Nephron (organoid): ENCODE data around the gene PHLDB2.
"Not testable (repeated sequence)": the region's sequence is repeated elsewhere in the genome, so short reads cannot be mapped to it uniquely, and the experiment has no call there.

Experiments used
- H3K27ac Mint-ChIP-seq, 3 experiments: 2 replicates each; pipeline ENCODE4 v1.8.0; 2020; ENCODE audit warnings: mixed read lengths in 3 of 3, mild to moderate bottlenecking in 2 of 3, moderate library complexity in 1 of 3
- H3K27me3 Mint-ChIP-seq: 2 replicates; pipeline ENCODE4 v1.8.0; 2021; ENCODE audit warnings: low read depth, mild to moderate bottlenecking, moderate library complexity, mixed read lengths
- H3K36me3 Mint-ChIP-seq: 2 replicates; pipeline ENCODE4 v1.8.0; 2020; ENCODE audit warnings: low read depth, mixed read lengths
- H3K4me1 Mint-ChIP-seq: 2 replicates; pipeline ENCODE4 v1.8.0; 2020; ENCODE audit warnings: mixed read lengths
- H3K4me3 Mint-ChIP-seq, 3 experiments: 2 replicates each; pipeline ENCODE4 v1.8.0; 2020; ENCODE audit warnings: mild to moderate bottlenecking in 3 of 3, mixed read lengths in 3 of 3, moderate library complexity in 2 of 3
- H3K9me3 Mint-ChIP-seq: 2 replicates; pipeline ENCODE4 v1.8.0; 2020; ENCODE audit warnings: mixed read lengths
- TF ChIP-seq, protein P1 (sequence below), 3 experiments: fragments of 200-600 bp; sonication (generic); IDR thresholded peaks; one replicate each; pipeline ENCODE4 v1.5.0; 2021; ENCODE audit warnings: antibody characterized with exemption in 3 of 3; ENCODE audit not compliant: unreplicated experiment in 3 of 3

The PHLDB2 gene

DNA sequence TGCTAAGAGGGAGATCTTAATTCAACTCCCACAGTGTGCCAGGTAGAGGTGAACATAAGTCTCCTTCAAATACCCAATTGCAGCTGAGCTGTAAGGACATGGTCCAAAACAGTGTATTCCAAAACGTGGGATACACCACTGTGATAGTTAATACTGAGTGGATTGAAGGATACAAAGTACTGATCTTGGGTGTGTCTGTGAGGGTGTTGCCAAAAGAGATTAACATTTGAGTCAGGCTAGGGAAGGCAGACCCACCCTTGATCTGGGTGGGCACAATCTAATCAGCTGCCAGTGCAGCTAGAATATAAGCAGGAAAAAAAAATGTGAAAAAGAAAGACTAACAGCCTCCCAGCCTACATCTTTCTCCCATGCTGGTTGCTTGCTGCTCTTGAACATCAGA, 45.1 kb upstream of the PHLDB2 start:
- TF ChIP-seq, protein P1, sequence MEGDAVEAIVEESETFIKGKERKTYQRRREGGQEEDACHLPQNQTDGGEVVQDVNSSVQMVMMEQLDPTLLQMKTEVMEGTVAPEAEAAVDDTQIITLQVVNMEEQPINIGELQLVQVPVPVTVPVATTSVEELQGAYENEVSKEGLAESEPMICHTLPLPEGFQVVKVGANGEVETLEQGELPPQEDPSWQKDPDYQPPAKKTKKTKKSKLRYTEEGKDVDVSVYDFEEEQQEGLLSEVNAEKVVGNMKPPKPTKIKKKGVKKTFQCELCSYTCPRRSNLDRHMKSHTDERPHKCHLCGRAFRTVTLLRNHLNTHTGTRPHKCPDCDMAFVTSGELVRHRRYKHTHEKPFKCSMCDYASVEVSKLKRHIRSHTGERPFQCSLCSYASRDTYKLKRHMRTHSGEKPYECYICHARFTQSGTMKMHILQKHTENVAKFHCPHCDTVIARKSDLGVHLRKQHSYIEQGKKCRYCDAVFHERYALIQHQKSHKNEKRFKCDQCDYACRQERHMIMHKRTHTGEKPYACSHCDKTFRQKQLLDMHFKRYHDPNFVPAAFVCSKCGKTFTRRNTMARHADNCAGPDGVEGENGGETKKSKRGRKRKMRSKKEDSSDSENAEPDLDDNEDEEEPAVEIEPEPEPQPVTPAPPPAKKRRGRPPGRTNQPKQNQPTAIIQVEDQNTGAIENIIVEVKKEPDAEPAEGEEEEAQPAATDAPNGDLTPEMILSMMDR (IDR thresholded peaks at IDR 0.05; ENCODE audit: unreplicated experiment in 3 of 3), result no peak

GRCh38 chr3:111816771-111817170, 42.3 kb upstream of the PHLDB2 start:
- peak overlapping the region in 2 of 3 experiments; percentile 41 to 76 for H3K27ac Mint-ChIP-seq
- peaks cover 77% of the 10 kb centered on the region for H3K36me3 Mint-ChIP-seq
- not testable (repeated sequence) for H3K27me3 Mint-ChIP-seq, H3K4me3 Mint-ChIP-seq
- peaks cover 51% of the 10 kb centered on the region for H3K9me3 Mint-ChIP-seq
- H3K4me1 Mint-ChIP-seq, result peaks cover 12% of the 10 kb centered on the region

More for the DNA sequence above, 45.1 kb upstream of the PHLDB2 start:
- Mint-ChIP-seq H3K4me3 (no peak overlapping the region), H3K4me1 (peaks cover 40% of the 10 kb centered on the region), H3K27me3 (no peaks in the 10 kb centered on the region), H3K9me3 (peaks cover 47% of the 10 kb centered on the region), H3K27ac (peak overlapping the region; percentile 37 to 86 (median 58)), H3K36me3 (peaks cover 59% of the 10 kb centered on the region)

- peaks cover 57% of the 10 kb centered on the region for H3K36me3 Mint-ChIP-seq
- no peaks in the 10 kb centered on the region for H3K27me3 Mint-ChIP-seq
- peaks cover 38% of the 10 kb centered on the region for H3K9me3 Mint-ChIP-seq
- peaks cover 14% of the 10 kb centered on the region for H3K4me1 Mint-ChIP-seq
- TF ChIP-seq, protein P1 (IDR thresholded peaks at IDR 0.05; ENCODE audit: unreplicated experiment in 3 of 3), result no peak
- no peak overlapping the region for H3K4me3 Mint-ChIP-seq
- no peak overlapping the region for H3K27ac Mint-ChIP-seq
These were observed 39.1 kb upstream of the PHLDB2 start for GRCh38 chr3:111819927-111820326.

DNA sequence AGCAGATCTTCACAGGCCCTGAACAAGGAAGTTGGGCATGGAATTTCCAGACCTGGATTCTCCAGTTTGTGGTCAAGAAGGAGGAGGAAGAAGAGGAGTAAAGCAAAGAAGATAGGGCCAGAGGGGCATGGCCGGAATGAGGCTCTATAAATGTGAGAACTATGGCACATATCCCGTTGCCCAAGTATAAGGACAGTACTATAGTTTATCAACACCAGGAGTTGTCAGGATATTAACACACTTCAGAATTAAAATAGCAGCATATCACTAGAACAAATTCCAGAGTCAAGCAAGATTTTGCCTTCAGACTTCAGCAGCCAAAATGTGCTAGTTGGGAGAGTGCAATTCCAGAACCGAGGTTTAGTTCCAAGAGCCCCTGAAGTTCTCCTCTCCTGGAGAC, 38.4 kb upstream of the PHLDB2 start:
- Mint-ChIP-seq H3K4me1 (peaks cover 14% of the 10 kb centered on the region), H3K27ac (peak overlapping the region in 1 of 3 experiments; percentile 1), H3K4me3 (no peak overlapping the region), H3K36me3 (peaks cover 49% of the 10 kb centered on the region), H3K9me3 (peaks cover 30% of the 10 kb centered on the region), H3K27me3 (no peaks in the 10 kb centered on the region)
- TF ChIP-seq, protein P1 (IDR thresholded peaks at IDR 0.05; ENCODE audit: unreplicated experiment in 3 of 3), result no peak

DNA sequence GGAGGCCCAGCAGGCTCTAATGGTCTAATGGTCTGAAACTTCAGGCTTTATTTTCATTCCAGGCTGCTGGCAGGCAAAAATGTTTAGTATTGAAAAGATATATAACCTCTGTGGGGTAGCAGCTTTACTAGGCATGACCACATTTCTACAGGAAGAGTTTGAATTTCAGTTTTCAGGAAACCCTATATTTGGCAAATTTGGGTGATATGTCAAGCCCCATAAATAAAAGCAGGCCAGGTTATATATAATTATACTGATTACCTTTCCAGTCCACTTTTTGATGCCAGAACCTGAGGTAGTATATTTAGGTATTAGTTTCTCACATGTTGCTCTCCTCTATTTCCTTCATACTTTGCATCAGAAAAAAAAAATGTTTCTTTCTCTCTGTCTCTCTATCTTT, 37.2 kb upstream of the PHLDB2 start:
- Mint-ChIP-seq H3K4me1 (peaks cover 14% of the 10 kb centered on the region), H3K27ac (peak overlapping the region in 1 of 3 experiments; percentile 6), H3K9me3 (peaks cover 19% of the 10 kb centered on the region), H3K4me3 (no peak overlapping the region), H3K27me3 (no peaks in the 10 kb centered on the region), H3K36me3 (peaks cover 42% of the 10 kb centered on the region)
- TF ChIP-seq, protein P1 (IDR thresholded peaks at IDR 0.05; ENCODE audit: unreplicated experiment in 3 of 3), result no peak

GRCh38 chr3:111822804-111823203, 36.3 kb upstream of the PHLDB2 start:
- H3K9me3 Mint-ChIP-seq, result peaks cover 13% of the 10 kb centered on the region
- peaks cover 36% of the 10 kb centered on the region for H3K36me3 Mint-ChIP-seq
- H3K27me3 Mint-ChIP-seq, result no peaks in the 10 kb centered on the region
- H3K4me1 Mint-ChIP-seq, result peaks cover 14% of the 10 kb centered on the region
- H3K4me3 Mint-ChIP-seq, result no peak overlapping the region
- no peak overlapping the region for H3K27ac Mint-ChIP-seq
- TF ChIP-seq, protein P1 (IDR thresholded peaks at IDR 0.05; ENCODE audit: unreplicated experiment in 3 of 3), result no peak
